ENCODE data around the gene VGF. TPM values are rescaled to one million over a fixed set of nuclear protein-coding genes. Genes with fewer than 3 reads are reported as not detected.

The VGF gene
- total and polyA plus RNA-seq, 7 donors, result 0.03 to 4.3 (median 0.10) TPM; not detected in 4

- H3K27ac ChIP-seq, result no peak overlapping the region
- H3K36me3 ChIP-seq (ENCODE audit: insufficient read depth in 1 of 2, low read depth in 1 of 2), result no peaks in the 10 kb centered on the region
- ATAC-seq (no peak), DNase-seq (no peak)
- peaks cover 0 to 22% (median 2%) of the 10 kb centered on the region in 3 donors for H3K27me3 ChIP-seq (ENCODE audit: insufficient read depth in 3 of 3, low read length in 2 of 3)
- intact Hi-C loops (cut with DNase I), result loop anchor here in 1 of 2 donors (5.0 kb wide), 2 partner anchors 51 to 141 kb away; no protein-coding TSS in a partner anchor
- no peaks in the 10 kb centered on the region for H3K9me3 ChIP-seq
- WGBS, 3 donors, result 81 to 85% (median 83%) methylated on average over 4 of the region's 4 CpGs
- TF ChIP-seq CTCF (IDR thresholded peaks at IDR 0.05), result no peak
- H3K4me1 ChIP-seq, result peaks cover 15% of the 10 kb centered on the region
- H3K4me3 ChIP-seq, result no peak overlapping the region
Measured at GRCh38 chr7:101140746-101141382, 24.5 kb downstream of the VGF start.

- Histone ChIP-seq H3K36me3 (ENCODE audit: insufficient read depth in 1 of 2, low read depth in 1 of 2) (no peaks in the 10 kb centered on the region), H3K4me1 (peaks cover 15% of the 10 kb centered on the region), H3K27ac (no peak overlapping the region), H3K9me3 (no peaks in the 10 kb centered on the region), H3K4me3 (no peak overlapping the region), H3K27me3 (ENCODE audit: insufficient read depth in 3 of 3, low read length in 2 of 3) (peaks cover 0 to 22% (median 2%) of the 10 kb centered on the region in 3 donors)
- 17 to 25% (median 18%) methylated on average over 3 of the region's 3 CpGs for WGBS, 3 donors
- no peak for TF ChIP-seq CTCF (IDR thresholded peaks at IDR 0.05)
- no peak for ATAC-seq
- intact Hi-C loops (cut with DNase I), result loop anchor here in 1 of 2 donors (5.0 kb wide), 2 partner anchors 52 to 142 kb away; no protein-coding TSS in a partner anchor
- no peak for DNase-seq
Measured at GRCh38 chr7:101140339-101140699, 25.1 kb downstream of the VGF start.

GRCh38 chr7:101138213-101138870 is 27.0 kb downstream of the VGF start:
- ATAC-seq (peak; percentile 91 to 95 (median 93)), DNase-seq (peak; percentile 84 to 88)
- TF ChIP-seq CTCF (IDR thresholded peaks at IDR 0.05), result peak; percentile 74
- H3K27me3 ChIP-seq (ENCODE audit: insufficient read depth in 3 of 3, low read length in 2 of 3), result peaks cover 0 to 22% (median 2%) of the 10 kb centered on the region in 3 donors
- H3K9me3 ChIP-seq, result no peaks in the 10 kb centered on the region
- H3K27ac ChIP-seq, result peak overlapping the region; percentile 65
- 6% methylated on average over 16 of the region's 16 CpGs for WGBS, 3 donors
- no peaks in the 10 kb centered on the region for H3K36me3 ChIP-seq (ENCODE audit: insufficient read depth in 1 of 2, low read depth in 1 of 2)
- intact Hi-C loops (cut with DNase I), result no loop called here
- H3K4me1 ChIP-seq, result peaks cover 15% of the 10 kb centered on the region
- peak overlapping the region; percentile 28 for H3K4me3 ChIP-seq

GRCh38 chr7:101137651-101138212 is 27.6 kb downstream of the VGF start:
- no peak for TF ChIP-seq CTCF (IDR thresholded peaks at IDR 0.05)
- intact Hi-C loops (cut with DNase I), result loop anchor here in 1 of 2 donors (2.0 kb wide), 1 partner anchor 43 kb away; no protein-coding TSS in a partner anchor
- 54 to 69% (median 62%) methylated on average over 9 of the region's 9 CpGs for WGBS, 3 donors
- Histone ChIP-seq H3K27me3 (ENCODE audit: insufficient read depth in 3 of 3, low read length in 2 of 3) (peaks cover 0 to 18% (median 2%) of the 10 kb centered on the region in 3 donors), H3K27ac (peak overlapping the region; percentile 65), H3K4me1 (peaks cover 15% of the 10 kb centered on the region), H3K36me3 (ENCODE audit: insufficient read depth in 1 of 2, low read depth in 1 of 2) (no peaks in the 10 kb centered on the region), H3K9me3 (no peaks in the 10 kb centered on the region), H3K4me3 (peak overlapping the region; percentile 28)
- peak in 1 of 4 donors; percentile 19 for ATAC-seq
- no peak for DNase-seq
